Ishikawa (cell line): ENCODE measurements around the gene DST.
A peak's percentile ranks its signal among the peaks of the same experiment; 100 is the strongest.

Experiments
- CEBPB ChIP-seq: IDR thresholded peaks from 2 replicates; pipeline ENCODE4 v1.6.1; 2012
- CREB1 ChIP-seq: IDR thresholded peaks from 2 replicates; pipeline ENCODE4 v1.6.1; 2012; ENCODE audit warnings: low read depth
- EGR1 ChIP-seq: IDR thresholded peaks from 2 replicates; pipeline ENCODE4 v1.6.1; 2012
- EP300 ChIP-seq: IDR thresholded peaks from 2 replicates; pipeline ENCODE4 v1.6.1; 2012; ENCODE audit warnings: borderline replicate concordance
- FOXM1 ChIP-seq: IDR thresholded peaks from 2 replicates; pipeline ENCODE4 v1.6.1; 2012; ENCODE audit warnings: low read depth, borderline replicate concordance
- MAX ChIP-seq: IDR thresholded peaks from 2 replicates; pipeline ENCODE4 v1.6.1; 2012
- NFIC ChIP-seq: IDR thresholded peaks from 2 replicates; pipeline ENCODE4 v1.6.1; 2012
- RAD21 ChIP-seq: IDR thresholded peaks from 2 replicates; pipeline ENCODE4 v1.6.1; 2012; ENCODE audit warnings: low read depth
- REST ChIP-seq: IDR thresholded peaks from 2 replicates; pipeline ENCODE4 v1.6.1; 2012; ENCODE audit warnings: low read depth, mild to moderate bottlenecking
- TAF1 ChIP-seq: IDR thresholded peaks from 2 replicates; pipeline ENCODE4 v1.6.1; 2012; ENCODE audit warnings: low read depth, mild to moderate bottlenecking
- TCF12 ChIP-seq: IDR thresholded peaks from 2 replicates; pipeline ENCODE4 v1.6.1; 2012; ENCODE audit warnings: low read depth
- TEAD4 ChIP-seq: IDR thresholded peaks from 2 replicates; pipeline ENCODE4 v1.6.1; 2012
- USF1 ChIP-seq: IDR thresholded peaks from 2 replicates; pipeline ENCODE4 v1.6.1; 2012
- YY1 ChIP-seq: IDR thresholded peaks from 2 replicates; pipeline ENCODE4 v1.6.1; 2012; ENCODE audit warnings: low read depth
- ZBTB7A ChIP-seq: IDR thresholded peaks from 2 replicates; pipeline ENCODE4 v1.6.1; 2012; ENCODE audit warnings: low read depth

Gene DST

GRCh38 chr6:56595490-56596122 lies 47.1 kb downstream of the DST start:
- TF ChIP-seq CEBPB (no peak), RAD21 (peak; percentile 47)

- no peak for TF ChIP-seq CREB1
- TF ChIP-seq NFIC: no peak
- no peak for TF ChIP-seq TCF12
- TF ChIP-seq CEBPB: no peak
- TF ChIP-seq USF1: no peak
- TF ChIP-seq TAF1: no peak
Measured at GRCh38 chr6:56594699-56595098, 48.0 kb downstream of the DST start.

GRCh38 chr6:56593801-56594318 lies 48.8 kb downstream of the DST start:
- TF ChIP-seq REST (no peak), YY1 (no peak), NFIC (no peak), CREB1 (no peak), EP300 (no peak), CEBPB (no peak), TEAD4 (no peak), FOXM1 (no peak), TCF12 (no peak), MAX (no peak), TAF1 (no peak), EGR1 (no peak), ZBTB7A (no peak), USF1 (no peak)

- TF ChIP-seq MAX (no peak), EP300 (no peak), NFIC (no peak), TEAD4 (no peak), FOXM1 (no peak), ZBTB7A (no peak), USF1 (no peak), CREB1 (no peak)
Measured at GRCh38 chr6:56582236-56582635, 60.5 kb downstream of the DST start.

- no peak for TF ChIP-seq TCF12
- TF ChIP-seq YY1: no peak
- TF ChIP-seq USF1: no peak
- TF ChIP-seq MAX: no peak
- no peak for TF ChIP-seq TEAD4
- no peak for TF ChIP-seq TAF1
- TF ChIP-seq CREB1: no peak
- TF ChIP-seq FOXM1: no peak
- no peak for TF ChIP-seq REST
- no peak for TF ChIP-seq EP300
- TF ChIP-seq RAD21: no peak
- TF ChIP-seq CEBPB: no peak
- TF ChIP-seq ZBTB7A: no peak
- no peak for TF ChIP-seq NFIC
Measured at GRCh38 chr6:56581296-56581925, 61.3 kb downstream of the DST start.
